GM23338 (cell line): ENCODE measurements around the gene TRIM14. TPM values are rescaled to one million over a fixed set of nuclear protein-coding genes. Genes with fewer than 3 reads are reported as not detected.

Experiments
- ATAC-seq: fragments of 200-7000 bp; cut with Tn5 transposase; 3 replicates; pipeline ENCODE4 v1.9.1; 2020
- DNase-seq: peaks from one replicate; pipeline ENCODE4 v3.0.0-alpha.2; 2015; ENCODE audit warnings: low spot score
- H2AFZ ChIP-seq: fragments of 200-600 bp; sonication (generic); 2 replicates; pipeline ENCODE4 v1.8.0; 2016; ENCODE audit warnings: antibody characterized with exemption, mild to moderate bottlenecking, moderate library complexity
- H3F3A ChIP-seq: fragments of 200-600 bp; sonication (generic); replicated peaks from 2 replicates; pipeline ENCODE4 v1.8.0; 2017; ENCODE audit warnings: antibody characterized with exemption, mixed run types, low read depth
- H3K27ac ChIP-seq: fragments of 200-600 bp; sonication (generic); 2 replicates; pipeline ENCODE4 v1.6.1; 2016; ENCODE audit warnings: low read depth
- H3K27me3 ChIP-seq: fragments of 200-600 bp; sonication (generic); 2 replicates; pipeline ENCODE4 v1.8.0; 2016; ENCODE audit warnings: mild to moderate bottlenecking, mixed run types, moderate library complexity; ENCODE audit not compliant: insufficient read depth
- H3K36me3 ChIP-seq: fragments of 200-600 bp; sonication (generic); 2 replicates; pipeline ENCODE4 v1.8.0; 2016; ENCODE audit warnings: mild to moderate bottlenecking; ENCODE audit not compliant: insufficient read depth
- H3K4me1 ChIP-seq: fragments of 200-600 bp; sonication (generic); 2 replicates; pipeline ENCODE4 v1.8.0; 2016; ENCODE audit warnings: mild to moderate bottlenecking, moderate library complexity; ENCODE audit not compliant: insufficient read depth
- H3K4me2 ChIP-seq: fragments of 200-600 bp; sonication (generic); 2 replicates; pipeline ENCODE4 v1.7.1; 2017; ENCODE audit warnings: mixed run types
- H3K4me3 ChIP-seq: fragments of 200-600 bp; sonication (generic); 2 replicates; pipeline ENCODE4 v1.6.1; 2016; ENCODE audit warnings: mixed run types
- H3K79me2 ChIP-seq: fragments of 200-600 bp; sonication (generic); replicated peaks from 2 replicates; pipeline ENCODE4 v1.8.0; 2017; ENCODE audit warnings: mild to moderate bottlenecking; ENCODE audit not compliant: insufficient read depth
- H3K9me2 ChIP-seq: fragments of 200-600 bp; sonication (generic); 2 replicates; pipeline ENCODE4 v1.8.0; 2017; ENCODE audit not compliant: insufficient read depth
- H4K20me1 ChIP-seq: fragments of 200-600 bp; sonication (generic); replicated peaks from 2 replicates; pipeline ENCODE4 v1.8.0; 2017; ENCODE audit warnings: mild to moderate bottlenecking; ENCODE audit not compliant: insufficient read depth
- H3K27ac Mint-ChIP-seq: 2 replicates; pipeline ENCODE4 v1.8.0; 2020; ENCODE audit warnings: inconsistent platforms, mild to moderate bottlenecking, moderate library complexity, mixed read lengths
- H3K27me3 Mint-ChIP-seq: 3 replicates; pipeline ENCODE4 v1.8.0; 2022; ENCODE audit warnings: low read depth, mild to moderate bottlenecking, moderate library complexity, mixed read lengths, inconsistent platforms; ENCODE audit not compliant: insufficient read depth, poor library complexity
- H3K36me3 Mint-ChIP-seq: 3 replicates; pipeline ENCODE4 v1.8.0; 2021; ENCODE audit warnings: low read depth, mild to moderate bottlenecking, inconsistent platforms, moderate library complexity, mixed read lengths
- H3K4me1 Mint-ChIP-seq: 3 replicates; pipeline ENCODE4 v1.8.0; 2020; ENCODE audit warnings: mild to moderate bottlenecking, inconsistent platforms, mixed read lengths
- H3K4me3 Mint-ChIP-seq: 3 replicates; pipeline ENCODE4 v1.8.0; 2021; ENCODE audit warnings: moderate library complexity, mild to moderate bottlenecking, inconsistent platforms, mixed read lengths
- H3K9me3 Mint-ChIP-seq: 3 replicates; pipeline ENCODE4 v1.8.0; 2020; ENCODE audit warnings: moderate library complexity, mild to moderate bottlenecking, inconsistent platforms, mixed read lengths
- CREB1 ChIP-seq: fragments of 250-450 bp; sonication (Bioruptor Pico); IDR thresholded peaks from 2 replicates; pipeline ENCODE4 v1.5.0; 2020; ENCODE audit warnings: low read depth, mild to moderate bottlenecking, moderate library complexity
- EZH2 ChIP-seq: fragments of 200-600 bp; sonication (generic); IDR thresholded peaks from one replicate; pipeline ENCODE4 v1.8.0; 2017; ENCODE audit warnings: antibody characterized with exemption, mild to moderate bottlenecking, low read depth; ENCODE audit not compliant: unreplicated experiment
- EZH2phosphoT487 ChIP-seq: fragments of 200-600 bp; sonication (generic); IDR thresholded peaks from one replicate; pipeline ENCODE4 v1.8.1; 2018; ENCODE audit warnings: antibody characterized with exemption; ENCODE audit not compliant: unreplicated experiment
- JUNB ChIP-seq: IDR thresholded peaks from one replicate; pipeline ENCODE4 v1.6.1; 2016; ENCODE audit warnings: antibody characterized with exemption; ENCODE audit not compliant: unreplicated experiment
- NANOG ChIP-seq: IDR thresholded peaks from 2 replicates; pipeline ENCODE4 v1.6.1; 2016; ENCODE audit warnings: antibody characterized with exemption, borderline replicate concordance
- POLR2AphosphoS5 ChIP-seq: IDR thresholded peaks from 2 replicates; pipeline ENCODE4 v1.6.1; 2016; ENCODE audit warnings: antibody characterized with exemption, low read depth
- STAT1 ChIP-seq: IDR thresholded peaks from one replicate; pipeline ENCODE4 v1.6.1; 2016; ENCODE audit warnings: antibody characterized with exemption; ENCODE audit not compliant: unreplicated experiment
- ZNF114 ChIP-seq: fragments of 250-450 bp; sonication (Bioruptor Pico); IDR thresholded peaks from 2 replicates; pipeline ENCODE4 v1.5.0; 2020; ENCODE audit warnings: mild to moderate bottlenecking, moderate library complexity
- ZNF331 ChIP-seq: fragments of 250-450 bp; sonication (Bioruptor Pico); IDR thresholded peaks from 2 replicates; pipeline ENCODE4 v1.5.0; 2020; ENCODE audit warnings: low read depth, mild to moderate bottlenecking, moderate library complexity
- polyA plus RNA-seq: library from polyadenylated mRNA; unstranded; fragments of >200 nt; fragmentation: Nextera tagmentation; extraction: Ambion mirVana; gene quantifications from 2 replicates; pipeline ENCODE4 v1.2.1, GENCODE V29; 2016
- total RNA-seq: library from RNA; depleted of rRNA; stranded (reverse); fragments of >200 nt; shearing (Covaris generic); gene quantifications from 2 replicates; pipeline ENCODE4 v1.2.3, GENCODE V29; 2014
- TF ChIP-seq, protein P1 (sequence below): IDR thresholded peaks from one replicate; pipeline ENCODE4 v1.6.1; 2018; ENCODE audit warnings: antibody characterized with exemption; ENCODE audit not compliant: unreplicated experiment
- TF ChIP-seq, protein P2 (sequence below): IDR thresholded peaks from 2 replicates; pipeline ENCODE4 v1.6.1; 2016; ENCODE audit warnings: antibody characterized with exemption
- TF ChIP-seq, protein P3 (sequence below), 2 experiments: fragments of 200-600 bp in 1 of 2; sonication (generic) in 1 of 2; conservative IDR thresholded peaks; 2 replicates each; pipeline versions ENCODE4 v1.5.1 to v1.6.1; 2016 to 2017; ENCODE audit warnings: antibody characterized with exemption in 2 of 2, low read depth in 2 of 2, mild to moderate bottlenecking in 2 of 2, moderate library complexity in 1 of 2
- TF ChIP-seq, protein P4 (sequence below): fragments of 250-450 bp; sonication (Bioruptor Pico); IDR thresholded peaks from 2 replicates; pipeline ENCODE4 v1.5.0; 2020; ENCODE audit warnings: mild to moderate bottlenecking, moderate library complexity

The TRIM14 gene
- total and polyA plus RNA-seq, 2 experiments from 2014 or later = 17.2 to 25.3 TPM

DNA sequence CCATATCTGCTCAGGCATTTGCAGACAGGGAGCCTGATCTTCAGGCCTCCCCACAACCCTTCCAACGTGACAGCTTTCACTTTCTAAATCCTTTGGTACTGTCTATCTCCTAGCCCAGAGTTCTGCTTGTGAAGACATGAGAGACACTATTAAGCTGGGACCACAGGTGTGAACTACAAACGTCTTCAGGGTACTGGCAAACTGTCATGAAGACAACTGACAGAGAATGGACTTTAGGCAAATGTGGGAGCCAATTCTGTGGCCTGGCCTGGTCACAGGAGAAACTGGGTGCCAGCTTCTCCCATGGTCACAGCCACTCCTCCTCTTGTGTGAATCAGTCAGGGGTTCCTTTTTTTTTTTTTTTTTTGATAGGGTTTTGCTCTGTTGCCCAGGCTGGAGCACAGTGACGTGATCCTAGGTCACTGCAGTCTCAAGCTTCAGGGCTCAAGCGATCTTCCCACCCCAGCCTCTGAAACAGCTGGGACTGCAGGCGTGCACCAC lies 10.4 kb downstream of the TRIM14 start:
- Histone ChIP-seq H3K27me3 (no peaks in the 10 kb centered on the region), H3F3A (no peaks in the 10 kb centered on the region), H3K4me3 (no peak overlapping the region), H3K79me2 (peaks cover 5% of the 10 kb centered on the region; the same call in 1 of the 2 replicates), H3K27ac (0 out of 2 replicates have a peak overlapping the region, but pooled peaks have one; percentile 76), H3K9me2 (no peaks in the 10 kb centered on the region), H4K20me1 (no peaks in the 10 kb centered on the region), H2AFZ (no peak overlapping the region), H3K36me3 (peaks cover 3% of the 10 kb centered on the region; the same call in 1 of the 2 replicates), H3K4me1 (peaks cover 8% of the 10 kb centered on the region; the same call in 1 of the 2 replicates), H3K4me2 (no peak overlapping the region)
- peaks cover 11% of the 10 kb centered on the region for H3K4me1 Mint-ChIP-seq
- TF ChIP-seq NANOG (no peak), ZNF331 (no peak), STAT1 (no peak), EZH2 (no peak), POLR2AphosphoS5 (no peak), CREB1 (CRISPR knock-in tag) (no peak), JUNB (no peak), ZNF114 (CRISPR knock-in tag) (no peak), EZH2phosphoT487 (no peak)
- TF ChIP-seq, protein P1, sequence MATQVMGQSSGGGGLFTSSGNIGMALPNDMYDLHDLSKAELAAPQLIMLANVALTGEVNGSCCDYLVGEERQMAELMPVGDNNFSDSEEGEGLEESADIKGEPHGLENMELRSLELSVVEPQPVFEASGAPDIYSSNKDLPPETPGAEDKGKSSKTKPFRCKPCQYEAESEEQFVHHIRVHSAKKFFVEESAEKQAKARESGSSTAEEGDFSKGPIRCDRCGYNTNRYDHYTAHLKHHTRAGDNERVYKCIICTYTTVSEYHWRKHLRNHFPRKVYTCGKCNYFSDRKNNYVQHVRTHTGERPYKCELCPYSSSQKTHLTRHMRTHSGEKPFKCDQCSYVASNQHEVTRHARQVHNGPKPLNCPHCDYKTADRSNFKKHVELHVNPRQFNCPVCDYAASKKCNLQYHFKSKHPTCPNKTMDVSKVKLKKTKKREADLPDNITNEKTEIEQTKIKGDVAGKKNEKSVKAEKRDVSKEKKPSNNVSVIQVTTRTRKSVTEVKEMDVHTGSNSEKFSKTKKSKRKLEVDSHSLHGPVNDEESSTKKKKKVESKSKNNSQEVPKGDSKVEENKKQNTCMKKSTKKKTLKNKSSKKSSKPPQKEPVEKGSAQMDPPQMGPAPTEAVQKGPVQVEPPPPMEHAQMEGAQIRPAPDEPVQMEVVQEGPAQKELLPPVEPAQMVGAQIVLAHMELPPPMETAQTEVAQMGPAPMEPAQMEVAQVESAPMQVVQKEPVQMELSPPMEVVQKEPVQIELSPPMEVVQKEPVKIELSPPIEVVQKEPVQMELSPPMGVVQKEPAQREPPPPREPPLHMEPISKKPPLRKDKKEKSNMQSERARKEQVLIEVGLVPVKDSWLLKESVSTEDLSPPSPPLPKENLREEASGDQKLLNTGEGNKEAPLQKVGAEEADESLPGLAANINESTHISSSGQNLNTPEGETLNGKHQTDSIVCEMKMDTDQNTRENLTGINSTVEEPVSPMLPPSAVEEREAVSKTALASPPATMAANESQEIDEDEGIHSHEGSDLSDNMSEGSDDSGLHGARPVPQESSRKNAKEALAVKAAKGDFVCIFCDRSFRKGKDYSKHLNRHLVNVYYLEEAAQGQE = no peak
- TF ChIP-seq, protein P2, sequence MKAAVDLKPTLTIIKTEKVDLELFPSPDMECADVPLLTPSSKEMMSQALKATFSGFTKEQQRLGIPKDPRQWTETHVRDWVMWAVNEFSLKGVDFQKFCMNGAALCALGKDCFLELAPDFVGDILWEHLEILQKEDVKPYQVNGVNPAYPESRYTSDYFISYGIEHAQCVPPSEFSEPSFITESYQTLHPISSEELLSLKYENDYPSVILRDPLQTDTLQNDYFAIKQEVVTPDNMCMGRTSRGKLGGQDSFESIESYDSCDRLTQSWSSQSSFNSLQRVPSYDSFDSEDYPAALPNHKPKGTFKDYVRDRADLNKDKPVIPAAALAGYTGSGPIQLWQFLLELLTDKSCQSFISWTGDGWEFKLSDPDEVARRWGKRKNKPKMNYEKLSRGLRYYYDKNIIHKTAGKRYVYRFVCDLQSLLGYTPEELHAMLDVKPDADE = no peak
- TF ChIP-seq, protein P3, sequence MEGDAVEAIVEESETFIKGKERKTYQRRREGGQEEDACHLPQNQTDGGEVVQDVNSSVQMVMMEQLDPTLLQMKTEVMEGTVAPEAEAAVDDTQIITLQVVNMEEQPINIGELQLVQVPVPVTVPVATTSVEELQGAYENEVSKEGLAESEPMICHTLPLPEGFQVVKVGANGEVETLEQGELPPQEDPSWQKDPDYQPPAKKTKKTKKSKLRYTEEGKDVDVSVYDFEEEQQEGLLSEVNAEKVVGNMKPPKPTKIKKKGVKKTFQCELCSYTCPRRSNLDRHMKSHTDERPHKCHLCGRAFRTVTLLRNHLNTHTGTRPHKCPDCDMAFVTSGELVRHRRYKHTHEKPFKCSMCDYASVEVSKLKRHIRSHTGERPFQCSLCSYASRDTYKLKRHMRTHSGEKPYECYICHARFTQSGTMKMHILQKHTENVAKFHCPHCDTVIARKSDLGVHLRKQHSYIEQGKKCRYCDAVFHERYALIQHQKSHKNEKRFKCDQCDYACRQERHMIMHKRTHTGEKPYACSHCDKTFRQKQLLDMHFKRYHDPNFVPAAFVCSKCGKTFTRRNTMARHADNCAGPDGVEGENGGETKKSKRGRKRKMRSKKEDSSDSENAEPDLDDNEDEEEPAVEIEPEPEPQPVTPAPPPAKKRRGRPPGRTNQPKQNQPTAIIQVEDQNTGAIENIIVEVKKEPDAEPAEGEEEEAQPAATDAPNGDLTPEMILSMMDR (conservative IDR thresholded peaks at IDR 0.05; ENCODE audit: low read depth in 2 of 2) = no peak
- TF ChIP-seq, protein P4, sequence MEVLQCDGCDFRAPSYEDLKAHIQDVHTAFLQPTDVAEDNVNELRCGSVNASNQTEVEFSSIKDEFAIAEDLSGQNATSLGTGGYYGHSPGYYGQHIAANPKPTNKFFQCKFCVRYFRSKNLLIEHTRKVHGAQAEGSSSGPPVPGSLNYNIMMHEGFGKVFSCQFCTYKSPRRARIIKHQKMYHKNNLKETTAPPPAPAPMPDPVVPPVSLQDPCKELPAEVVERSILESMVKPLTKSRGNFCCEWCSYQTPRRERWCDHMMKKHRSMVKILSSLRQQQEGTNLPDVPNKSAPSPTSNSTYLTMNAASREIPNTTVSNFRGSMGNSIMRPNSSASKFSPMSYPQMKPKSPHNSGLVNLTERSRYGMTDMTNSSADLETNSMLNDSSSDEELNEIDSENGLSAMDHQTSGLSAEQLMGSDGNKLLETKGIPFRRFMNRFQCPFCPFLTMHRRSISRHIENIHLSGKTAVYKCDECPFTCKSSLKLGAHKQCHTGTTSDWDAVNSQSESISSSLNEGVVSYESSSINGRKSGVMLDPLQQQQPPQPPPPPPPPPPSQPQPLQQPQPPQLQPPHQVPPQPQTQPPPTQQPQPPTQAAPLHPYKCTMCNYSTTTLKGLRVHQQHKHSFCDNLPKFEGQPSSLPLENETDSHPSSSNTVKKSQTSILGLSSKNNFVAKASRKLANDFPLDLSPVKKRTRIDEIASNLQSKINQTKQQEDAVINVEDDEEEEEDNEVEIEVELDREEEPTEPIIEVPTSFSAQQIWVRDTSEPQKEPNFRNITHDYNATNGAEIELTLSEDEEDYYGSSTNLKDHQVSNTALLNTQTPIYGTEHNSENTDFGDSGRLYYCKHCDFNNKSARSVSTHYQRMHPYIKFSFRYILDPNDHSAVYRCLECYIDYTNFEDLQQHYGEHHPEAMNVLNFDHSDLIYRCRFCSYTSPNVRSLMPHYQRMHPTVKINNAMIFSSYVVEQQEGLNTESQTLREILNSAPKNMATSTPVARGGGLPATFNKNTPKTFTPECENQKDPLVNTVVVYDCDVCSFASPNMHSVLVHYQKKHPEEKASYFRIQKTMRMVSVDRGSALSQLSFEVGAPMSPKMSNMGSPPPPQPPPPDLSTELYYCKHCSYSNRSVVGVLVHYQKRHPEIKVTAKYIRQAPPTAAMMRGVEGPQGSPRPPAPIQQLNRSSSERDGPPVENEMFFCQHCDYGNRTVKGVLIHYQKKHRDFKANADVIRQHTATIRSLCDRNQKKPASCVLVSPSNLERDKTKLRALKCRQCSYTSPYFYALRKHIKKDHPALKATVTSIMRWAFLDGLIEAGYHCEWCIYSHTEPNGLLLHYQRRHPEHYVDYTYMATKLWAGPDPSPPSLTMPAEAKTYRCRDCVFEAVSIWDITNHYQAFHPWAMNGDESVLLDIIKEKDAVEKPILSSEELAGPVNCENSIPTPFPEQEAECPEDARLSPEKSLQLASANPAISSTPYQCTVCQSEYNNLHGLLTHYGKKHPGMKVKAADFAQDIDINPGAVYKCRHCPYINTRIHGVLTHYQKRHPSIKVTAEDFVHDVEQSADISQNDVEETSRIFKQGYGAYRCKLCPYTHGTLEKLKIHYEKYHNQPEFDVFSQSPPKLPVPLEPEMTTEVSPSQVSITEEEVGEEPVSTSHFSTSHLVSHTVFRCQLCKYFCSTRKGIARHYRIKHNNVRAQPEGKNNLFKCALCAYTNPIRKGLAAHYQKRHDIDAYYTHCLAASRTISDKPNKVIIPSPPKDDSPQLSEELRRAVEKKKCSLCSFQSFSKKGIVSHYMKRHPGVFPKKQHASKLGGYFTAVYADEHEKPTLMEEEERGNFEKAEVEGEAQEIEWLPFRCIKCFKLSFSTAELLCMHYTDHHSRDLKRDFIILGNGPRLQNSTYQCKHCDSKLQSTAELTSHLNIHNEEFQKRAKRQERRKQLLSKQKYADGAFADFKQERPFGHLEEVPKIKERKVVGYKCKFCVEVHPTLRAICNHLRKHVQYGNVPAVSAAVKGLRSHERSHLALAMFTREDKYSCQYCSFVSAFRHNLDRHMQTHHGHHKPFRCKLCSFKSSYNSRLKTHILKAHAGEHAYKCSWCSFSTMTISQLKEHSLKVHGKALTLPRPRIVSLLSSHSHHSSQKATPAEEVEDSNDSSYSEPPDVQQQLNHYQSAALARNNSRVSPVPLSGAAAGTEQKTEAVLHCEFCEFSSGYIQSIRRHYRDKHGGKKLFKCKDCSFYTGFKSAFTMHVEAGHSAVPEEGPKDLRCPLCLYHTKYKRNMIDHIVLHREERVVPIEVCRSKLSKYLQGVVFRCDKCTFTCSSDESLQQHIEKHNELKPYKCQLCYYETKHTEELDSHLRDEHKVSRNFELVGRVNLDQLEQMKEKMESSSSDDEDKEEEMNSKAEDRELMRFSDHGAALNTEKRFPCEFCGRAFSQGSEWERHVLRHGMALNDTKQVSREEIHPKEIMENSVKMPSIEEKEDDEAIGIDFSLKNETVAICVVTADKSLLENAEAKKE (CRISPR knock-in tag) = no peak
- H3K36me3 Mint-ChIP-seq = peaks cover 6% of the 10 kb centered on the region; the same call in 2 of the 3 replicates
- H3K27ac Mint-ChIP-seq = no peak overlapping the region
- no peaks in the 10 kb centered on the region; the same call in 2 of the 3 replicates for H3K9me3 Mint-ChIP-seq
- ATAC-seq (no peak), DNase-seq (no peak)
- H3K4me3 Mint-ChIP-seq = no peak overlapping the region
- H3K27me3 Mint-ChIP-seq = peaks cover 8% of the 10 kb centered on the region
